HG03064 (cell line): Measurements from ENCODE around the gene CCDC190.
"Not testable (repeated sequence)": the region's sequence is repeated elsewhere in the genome, so short reads cannot be mapped to it uniquely, and the experiment has no call there.

Source experiments
- ATAC-seq: cut with Tn5 transposase; IDR thresholded peaks from one replicate; pipeline ENCODE4 v1.9.1; 2021; ENCODE audit warnings: low read depth; ENCODE audit not compliant: unreplicated experiment

Gene CCDC190

GRCh38 chr1:162878000-162878596 is 17.1 kb upstream of the CCDC190 start:
- ATAC-seq, result no peak

GRCh38 chr1:162877412-162877811 is 16.4 kb upstream of the CCDC190 start:
- ATAC-seq, result no peak

DNA sequence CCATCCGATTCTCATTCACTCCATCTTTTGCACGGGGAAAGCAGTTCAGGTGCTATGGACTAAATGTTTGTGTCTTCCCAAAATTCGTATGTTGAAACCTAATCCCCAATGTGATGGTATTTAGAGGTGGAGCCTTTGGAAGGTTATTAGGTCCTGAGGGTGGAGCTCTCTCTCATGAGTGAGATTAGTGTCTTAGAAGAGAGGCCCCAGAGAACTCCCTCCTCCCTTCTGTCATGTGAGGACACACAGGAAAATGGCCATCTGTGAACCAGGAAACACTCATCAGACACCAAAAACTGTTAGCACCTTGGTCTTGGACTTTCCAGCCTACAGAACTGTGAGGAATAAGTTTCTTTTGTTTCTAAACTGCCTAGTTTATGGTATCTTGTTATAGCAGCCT is 15.8 kb upstream of the CCDC190 start:
- ATAC-seq, result no peak

DNA sequence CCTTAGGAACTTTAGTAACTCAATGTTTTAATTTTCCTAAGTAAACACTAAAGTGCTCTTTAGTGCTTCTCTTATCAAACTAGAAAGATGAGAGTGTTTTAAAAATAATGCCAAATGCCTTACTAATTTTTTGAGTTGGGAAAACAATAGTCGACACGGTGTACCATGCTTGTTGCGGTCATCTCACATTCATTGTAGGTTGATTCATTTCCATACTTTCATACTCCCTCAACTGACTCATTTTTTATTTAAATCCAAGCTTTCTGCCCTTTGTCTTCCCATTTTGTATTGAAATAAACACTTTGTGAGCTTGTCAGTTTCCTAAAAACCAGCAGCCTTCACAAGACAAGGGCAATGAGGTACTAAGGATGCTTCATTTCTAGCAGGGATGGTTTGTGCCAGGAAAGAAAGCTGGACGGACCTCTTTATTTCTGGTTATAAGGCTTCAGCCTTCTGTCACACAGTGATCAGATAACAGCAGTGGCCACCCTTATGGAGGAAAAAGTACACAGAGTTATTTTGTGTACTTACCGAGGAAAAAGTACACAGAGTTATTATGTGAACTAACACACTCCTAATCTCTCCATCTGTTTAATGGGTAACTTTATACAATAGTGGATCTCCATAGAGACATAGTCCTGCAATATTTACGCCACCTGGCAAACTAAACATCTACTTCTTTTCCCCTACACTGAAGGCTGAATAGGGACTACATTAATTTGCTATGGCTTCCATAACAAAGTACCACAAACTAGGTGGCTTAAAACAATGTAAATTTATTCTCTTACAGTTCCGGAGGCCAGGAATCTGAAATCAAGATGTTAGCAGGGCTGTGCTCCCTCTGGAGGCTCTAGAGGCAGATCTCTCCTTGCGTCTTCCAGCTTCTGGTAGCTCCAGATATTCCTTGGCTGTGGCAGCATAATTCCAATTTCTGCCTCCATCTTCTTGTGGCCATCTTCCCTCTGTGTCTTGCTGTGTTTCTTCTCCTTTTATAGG is 13.0 kb upstream of the CCDC190 start:
- no peak for ATAC-seq

DNA sequence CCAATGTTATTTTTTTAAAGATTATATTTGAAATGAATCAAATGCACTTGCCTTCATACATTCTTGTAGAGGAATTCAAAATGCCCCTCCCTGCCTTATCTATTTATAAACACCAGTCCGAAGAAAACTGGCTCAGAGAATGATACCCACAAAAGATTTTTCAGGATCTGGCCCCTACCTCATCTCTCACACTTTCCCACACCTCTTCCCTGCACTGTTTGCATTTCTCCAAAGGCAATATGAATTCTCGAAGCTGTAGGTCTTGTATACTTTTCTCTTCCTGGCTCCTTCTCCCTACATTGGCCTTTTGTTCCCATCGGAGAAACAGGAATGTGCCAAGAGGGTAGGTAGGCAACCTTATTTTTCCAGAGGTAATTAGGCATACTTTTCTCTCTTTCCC is 12.0 kb upstream of the CCDC190 start:
- no peak for ATAC-seq

GRCh38 chr1:162871417-162871816 is 10.4 kb upstream of the CCDC190 start:
- ATAC-seq, result not testable (repeated sequence)

GRCh38 chr1:162868972-162869371 is 8.0 kb upstream of the CCDC190 start:
- ATAC-seq, result no peak

GRCh38 chr1:162861625-162862024 is 650 bp upstream of the CCDC190 start:
- no peak for ATAC-seq

DNA sequence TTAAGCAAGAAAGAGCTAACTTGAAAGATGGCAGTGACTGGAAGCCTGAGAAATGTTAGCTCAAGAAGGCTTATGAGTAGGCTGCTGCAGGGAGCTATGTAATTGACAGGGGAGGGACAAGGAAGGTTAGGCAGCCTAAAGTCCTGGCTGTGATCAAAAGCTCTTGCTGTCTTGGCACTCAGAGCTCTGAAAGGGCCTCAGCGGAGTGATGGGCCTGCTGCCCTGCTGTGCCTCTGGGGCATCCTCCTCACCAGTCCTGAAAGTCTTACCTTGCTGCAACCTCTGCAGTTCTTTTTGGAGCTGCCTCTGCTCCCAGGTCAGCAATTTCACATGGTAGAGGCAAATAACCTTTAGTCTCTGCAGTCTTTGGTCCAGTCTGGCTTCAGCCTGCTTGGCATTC is 1.8 kb downstream of the CCDC190 start:
- ATAC-seq, result no peak

DNA sequence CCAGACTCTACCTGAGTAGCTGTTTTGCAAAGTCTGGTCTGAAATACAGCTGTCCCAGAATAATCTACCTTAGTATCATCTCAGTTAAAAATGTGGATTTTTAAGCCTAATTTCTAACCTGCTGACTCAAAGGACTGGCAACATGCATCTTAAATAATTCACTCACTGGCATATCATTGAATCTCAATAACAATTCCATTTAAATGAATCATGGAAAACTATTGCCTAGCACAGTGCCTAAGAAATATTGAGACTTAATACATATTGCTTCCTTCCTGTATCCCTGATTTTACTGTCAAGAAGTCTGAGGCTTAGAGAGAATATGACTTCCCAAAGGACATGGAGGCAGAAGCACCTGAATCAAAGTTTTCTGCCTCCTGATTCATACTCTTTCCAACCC is 3.1 kb downstream of the CCDC190 start:
- ATAC-seq, result no peak

DNA sequence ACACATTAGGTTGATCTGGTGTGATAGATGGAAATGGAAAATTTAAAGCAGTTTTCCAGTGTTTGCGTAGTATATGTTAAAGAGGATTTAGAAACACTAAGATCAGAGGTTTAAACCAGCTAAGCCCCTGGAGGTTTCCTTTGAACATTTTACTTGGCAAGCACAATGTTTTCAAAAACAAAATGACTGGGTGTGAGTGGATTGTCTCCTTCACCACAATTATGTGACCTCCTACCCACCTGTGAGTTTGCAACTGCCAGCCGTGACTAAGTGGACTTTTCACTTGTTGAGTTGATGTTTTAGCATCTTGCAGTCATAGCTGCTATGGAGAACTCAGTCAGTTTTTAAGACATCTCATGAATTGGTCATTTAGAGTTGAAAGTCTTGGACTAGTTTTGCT is 4.7 kb downstream of the CCDC190 start:
- ATAC-seq, result no peak

- no peak for ATAC-seq
Measured at GRCh38 chr1:162855461-162856150, 5.4 kb downstream of the CCDC190 start.

DNA sequence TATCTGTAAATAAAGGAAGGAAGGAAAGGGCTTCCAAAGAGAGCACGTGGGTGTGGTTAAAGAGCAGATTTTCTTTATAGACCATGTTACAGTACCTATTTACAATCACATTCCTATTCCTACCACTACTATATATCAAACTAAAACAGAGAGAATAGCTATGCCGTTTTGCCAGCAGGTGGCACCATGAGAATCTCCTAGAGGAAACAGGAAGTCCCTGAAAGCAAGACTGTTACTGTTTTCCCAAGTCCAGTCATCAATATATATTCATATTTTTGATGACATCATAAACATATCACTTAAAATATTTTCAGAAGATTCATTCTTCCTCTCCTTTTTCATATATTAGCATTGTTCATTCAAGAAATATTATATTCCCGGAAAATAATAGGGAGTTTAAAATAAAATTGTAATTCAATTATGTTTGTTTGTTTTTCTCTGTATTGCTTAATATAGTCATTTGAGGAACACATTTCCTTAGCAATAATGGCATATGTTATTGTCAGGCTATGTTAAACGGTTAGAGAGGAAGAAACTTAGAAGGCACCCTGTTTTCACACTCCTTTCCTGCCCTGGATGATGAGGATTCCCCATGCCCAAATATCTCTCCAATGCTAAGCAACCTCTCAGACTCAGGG is 6.6 kb downstream of the CCDC190 start:
- ATAC-seq, result no peak

DNA sequence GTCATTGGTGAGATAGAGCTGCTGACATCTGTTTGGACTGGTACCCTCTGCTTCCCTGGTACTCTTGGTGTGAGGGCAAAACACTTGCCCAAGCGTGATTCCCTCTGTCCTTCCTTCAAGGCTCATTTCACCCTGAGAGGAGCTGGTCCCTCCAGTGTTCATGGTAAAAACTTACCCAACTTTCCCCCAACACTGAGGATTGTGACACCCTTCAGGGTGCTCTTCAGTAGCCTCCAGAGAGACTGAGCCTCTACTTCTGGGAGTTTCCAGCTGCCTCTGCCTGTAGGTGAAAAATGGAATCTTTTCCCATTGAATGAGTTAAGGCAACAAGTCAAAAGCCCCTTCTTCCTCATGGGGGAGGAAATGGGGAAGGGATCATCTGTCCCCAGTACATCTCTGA is 9.6 kb downstream of the CCDC190 start:
- ATAC-seq, result no peak

DNA sequence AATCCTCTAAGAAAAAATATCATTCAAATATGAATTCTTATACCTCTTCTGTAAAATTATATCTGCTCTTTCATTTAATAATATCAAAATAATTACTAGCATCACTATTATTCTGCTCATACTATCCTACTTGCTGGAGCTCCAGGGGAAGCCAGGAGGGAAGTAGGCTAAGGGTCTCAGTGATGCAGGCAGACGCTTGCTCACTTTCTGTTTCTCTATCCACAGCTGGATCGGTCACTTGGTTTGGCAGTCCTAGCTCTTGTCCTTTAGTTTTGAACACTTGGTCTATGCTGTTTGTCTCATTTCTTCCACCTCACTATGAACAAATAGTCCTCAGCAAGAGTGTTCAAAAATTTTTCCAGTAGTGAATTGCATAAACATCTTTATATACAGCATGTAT is 11.3 kb downstream of the CCDC190 start:
- no peak for ATAC-seq

DNA sequence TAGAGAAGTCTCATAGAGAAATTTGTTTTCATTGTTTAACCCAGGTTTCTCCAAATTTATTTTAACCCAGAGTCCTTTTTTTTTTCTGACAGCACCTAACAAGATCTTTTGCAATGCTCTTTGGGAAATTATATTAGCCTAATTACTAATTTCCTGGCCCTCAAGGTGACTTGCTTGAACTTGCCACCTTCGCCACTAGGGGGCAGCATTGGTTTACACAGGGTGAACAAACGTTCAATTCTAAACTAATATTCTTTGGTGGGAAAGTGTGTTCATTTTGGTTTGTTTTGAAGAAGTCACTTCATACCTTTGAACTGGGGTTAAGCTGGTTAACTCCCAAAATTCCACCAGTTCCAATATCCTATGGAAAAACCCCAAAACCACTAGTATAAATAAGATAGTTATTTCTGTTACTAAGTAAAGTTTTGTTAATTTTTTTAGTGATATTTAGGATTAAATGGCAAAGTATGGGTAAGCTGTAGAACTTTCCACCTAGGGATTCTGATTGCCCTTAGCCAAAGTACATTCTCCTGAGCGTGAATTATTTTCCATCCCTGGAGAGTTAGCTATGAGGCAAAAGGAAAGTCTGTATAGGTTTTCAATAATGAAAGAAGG is 13.0 kb downstream of the CCDC190 start:
- no peak for ATAC-seq

DNA sequence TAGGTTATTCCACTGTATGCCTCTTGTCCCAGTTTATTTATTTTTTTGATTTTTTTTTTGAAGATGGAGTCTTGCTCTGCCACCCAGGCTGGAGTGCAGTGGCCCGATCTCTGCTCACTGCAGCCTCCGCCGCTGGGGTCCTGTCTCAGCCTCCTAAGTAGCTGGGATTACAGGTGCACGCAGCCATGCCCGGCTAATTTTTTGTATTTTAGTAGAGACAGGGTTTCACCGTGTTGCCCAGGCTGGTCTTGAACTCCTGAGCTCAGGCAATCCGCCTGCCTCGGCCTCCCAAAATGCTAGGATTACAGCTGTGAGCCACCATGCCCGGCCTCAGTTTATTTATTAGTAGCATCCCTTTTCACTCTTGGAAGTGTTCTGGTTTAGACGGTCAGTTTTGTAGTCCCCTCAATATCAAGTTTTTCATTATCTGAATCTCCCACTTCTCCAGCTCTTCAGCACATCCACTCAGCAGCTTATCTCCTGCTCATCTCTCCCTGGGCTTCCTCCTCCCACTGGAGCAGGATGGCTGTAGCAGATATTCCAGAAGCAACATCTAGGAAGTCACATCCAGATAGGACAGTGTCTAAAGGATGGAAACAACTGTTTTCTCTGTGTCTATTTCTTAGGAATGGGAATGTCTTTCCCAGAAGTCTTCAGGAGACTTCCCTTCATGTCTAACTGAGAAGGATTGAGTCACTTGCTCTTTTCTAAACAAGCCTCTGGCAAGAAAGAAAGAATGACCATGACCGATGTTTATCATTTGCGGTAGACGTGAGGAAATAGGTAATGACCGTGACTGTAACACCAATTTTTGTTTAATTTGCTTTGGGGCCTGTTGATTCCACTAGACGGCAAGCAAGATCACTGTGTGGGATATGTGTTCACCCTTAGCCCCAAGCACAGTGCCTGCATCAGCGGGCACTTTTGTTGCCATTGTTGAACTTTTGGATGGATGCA is 14.4 kb downstream of the CCDC190 start:
- no peak for ATAC-seq

DNA sequence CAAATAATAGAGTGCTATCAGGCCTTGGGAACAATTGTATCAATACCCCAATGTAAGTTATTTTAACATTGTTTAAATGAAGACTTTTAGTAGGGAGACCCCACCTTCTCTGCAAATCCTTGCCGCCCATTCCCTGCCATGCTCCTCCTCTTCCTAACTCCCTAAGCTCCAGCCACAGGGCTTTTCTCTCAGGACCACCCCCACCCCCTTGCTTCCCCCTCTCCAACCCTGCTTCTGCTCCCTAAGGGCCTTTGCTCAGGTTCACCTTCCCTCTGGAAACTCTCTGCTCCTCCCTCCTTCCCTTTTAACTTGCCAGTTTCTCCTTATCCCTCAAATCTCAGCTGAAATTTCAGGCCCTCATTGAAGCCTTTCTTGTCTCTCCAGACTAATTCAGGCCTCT is 16.8 kb downstream of the CCDC190 start:
- no peak for ATAC-seq

- ATAC-seq, result no peak
Measured at GRCh38 chr1:162840250-162840839, 20.6 kb downstream of the CCDC190 start.
